22Rv1 (cell line): Measurements from ENCODE around the gene TANC2.
"Not testable (repeated sequence)": the region's sequence is repeated elsewhere in the genome, so short reads cannot be mapped to it uniquely, and the experiment has no call there.

Experiments used
- H3K27ac ChIP-seq: fragments of 450-650 bp; 2 replicates; pipeline ENCODE4 v1.5.1; 2017
- CTCF ChIP-seq: fragments of 450-650 bp; IDR thresholded peaks from 2 replicates; pipeline ENCODE4 v1.5.1; 2017; ENCODE audit warnings: mild to moderate bottlenecking
- ZFX ChIP-seq: fragments of 450-650 bp; IDR thresholded peaks from 2 replicates; pipeline ENCODE4 v1.6.1; 2017; ENCODE audit warnings: antibody characterized with exemption, borderline replicate concordance

Gene TANC2

DNA sequence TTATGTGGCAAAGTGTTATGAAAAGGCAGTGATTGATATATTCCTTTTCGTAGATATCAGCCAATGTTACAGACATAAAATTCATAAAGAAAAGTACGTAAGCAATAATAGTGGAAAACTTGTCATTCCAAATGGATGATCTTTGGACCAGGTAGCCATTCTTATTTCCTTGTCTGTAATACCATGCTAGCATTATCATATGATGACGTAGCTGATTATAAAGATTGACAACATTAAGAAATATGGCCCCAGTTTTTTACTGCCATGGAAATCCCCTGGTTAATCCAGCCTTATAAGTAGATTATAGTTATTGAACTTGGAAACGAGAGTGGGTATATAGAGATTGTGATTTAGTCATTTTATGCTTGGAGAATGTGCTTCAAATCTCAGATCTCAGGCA, 8.8 kb downstream of the TANC2 start:
- no peak overlapping the region for H3K27ac ChIP-seq
- no peak for TF ChIP-seq ZFX

DNA sequence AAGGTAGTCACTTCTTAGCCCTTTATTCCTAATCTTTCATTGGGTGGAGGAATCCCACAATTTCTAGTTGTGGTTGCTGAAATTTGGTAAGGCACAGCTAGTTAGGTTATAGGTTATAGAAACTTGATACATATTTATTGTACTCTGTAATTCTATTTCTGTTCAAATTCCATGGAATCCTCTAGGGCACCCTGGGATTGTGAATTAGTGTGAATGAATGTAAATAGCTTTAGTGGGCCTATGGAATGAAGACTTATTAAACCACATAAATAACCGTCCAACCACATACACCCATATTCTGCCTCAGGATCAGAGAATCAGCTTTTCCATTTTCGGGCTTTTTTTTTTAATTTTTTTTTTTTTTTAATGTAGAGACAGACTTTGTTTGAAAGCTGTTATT, 9.2 kb downstream of the TANC2 start:
- no peak for TF ChIP-seq CTCF
- TF ChIP-seq ZFX: no peak

DNA sequence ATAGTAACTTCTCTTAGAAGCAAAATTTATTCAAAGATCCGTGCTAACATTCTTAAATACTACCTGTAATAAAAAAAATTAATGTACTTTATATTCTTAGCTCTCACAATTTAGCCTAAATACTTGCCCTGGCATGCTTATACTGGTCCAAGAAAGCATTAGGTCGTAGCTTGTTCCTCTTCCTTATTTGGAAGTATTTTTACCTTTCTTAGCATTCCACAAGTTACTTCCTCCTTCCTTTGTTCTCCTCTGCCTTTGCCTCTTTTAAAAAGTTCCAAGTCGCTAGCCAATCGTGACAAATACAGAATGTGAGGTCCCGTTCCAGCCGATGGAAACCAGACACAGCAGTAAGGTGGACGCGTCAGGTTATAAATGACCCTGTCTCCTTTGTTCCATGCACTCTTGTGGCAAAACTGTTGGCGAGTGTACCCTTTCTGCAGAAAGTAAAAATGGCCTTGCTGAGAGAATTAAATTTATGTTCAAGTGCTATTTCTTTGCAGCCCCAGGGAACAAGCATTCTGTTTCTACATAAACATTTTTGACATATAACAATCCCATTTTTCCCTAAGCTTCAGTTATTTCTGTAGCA, 10.7 kb downstream of the TANC2 start:
- H3K27ac ChIP-seq: not testable (repeated sequence)

More for the DNA sequence above, 9.2 kb downstream of the TANC2 start:
- H3K27ac ChIP-seq: no peak overlapping the region

GRCh38 chr17:62980842-62981241, 14.8 kb downstream of the TANC2 start:
- no peak overlapping the region for H3K27ac ChIP-seq
- no peak for TF ChIP-seq CTCF

DNA sequence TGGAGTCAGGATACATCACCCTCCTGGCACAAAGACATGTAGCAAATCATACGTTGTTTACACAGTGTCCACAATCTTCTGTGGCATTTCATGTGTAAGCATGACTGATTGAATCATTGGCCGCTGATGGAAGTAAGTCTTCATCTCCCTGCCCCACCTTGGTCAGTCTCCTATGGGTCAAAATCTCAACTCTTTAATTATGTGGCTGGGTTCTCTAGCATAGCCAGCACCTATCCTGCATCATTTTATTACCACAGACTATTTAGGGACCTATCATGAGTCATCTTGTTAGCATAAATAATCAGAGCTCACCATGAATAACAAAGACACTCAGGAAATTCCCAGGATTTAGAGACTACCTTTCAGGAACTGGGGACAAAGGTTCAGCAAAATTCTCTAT, 15.9 kb downstream of the TANC2 start:
- no peak overlapping the region for H3K27ac ChIP-seq
- TF ChIP-seq ZFX (no peak), CTCF (no peak)

GRCh38 chr17:62984801-62985200, 18.8 kb downstream of the TANC2 start:
- no peak overlapping the region for H3K27ac ChIP-seq
- TF ChIP-seq ZFX (no peak), CTCF (no peak)

GRCh38 chr17:62986549-62986948, 20.5 kb downstream of the TANC2 start:
- no peak for TF ChIP-seq ZFX
- no peak for TF ChIP-seq CTCF
- H3K27ac ChIP-seq: no peak overlapping the region

DNA sequence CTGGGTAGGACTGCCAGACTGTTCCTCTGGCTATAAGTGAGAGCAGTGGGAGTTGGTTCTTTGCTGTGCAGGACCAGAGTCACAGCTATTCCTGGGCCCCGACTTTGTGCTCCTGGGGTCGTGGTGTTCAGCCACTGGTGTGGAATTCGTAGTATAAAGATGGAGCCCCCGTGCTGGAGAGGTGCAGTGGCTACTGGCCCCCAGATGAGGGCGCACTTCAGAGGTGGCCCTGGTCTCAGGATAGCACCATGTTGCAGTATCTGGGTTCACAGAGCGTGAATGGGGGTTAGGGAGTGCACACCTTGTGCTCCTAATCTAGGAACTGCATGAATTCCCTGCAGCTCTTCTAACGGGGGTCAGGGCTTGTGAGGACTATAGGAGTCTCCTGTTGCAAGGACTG, 21.1 kb downstream of the TANC2 start:
- no peak for TF ChIP-seq ZFX
- peak; percentile 53 for TF ChIP-seq CTCF
- H3K27ac ChIP-seq: no peak overlapping the region
